ENCODE results near the gene MAST4. TPM values are rescaled to one million over a fixed set of nuclear protein-coding genes. Genes with fewer than 3 reads are reported as not detected.

MAST4 gene
- total and polyA plus RNA-seq, 2 of the 4 experiments (the other 2 are of a cell fraction): 4.8 to 6.8 TPM

DNA sequence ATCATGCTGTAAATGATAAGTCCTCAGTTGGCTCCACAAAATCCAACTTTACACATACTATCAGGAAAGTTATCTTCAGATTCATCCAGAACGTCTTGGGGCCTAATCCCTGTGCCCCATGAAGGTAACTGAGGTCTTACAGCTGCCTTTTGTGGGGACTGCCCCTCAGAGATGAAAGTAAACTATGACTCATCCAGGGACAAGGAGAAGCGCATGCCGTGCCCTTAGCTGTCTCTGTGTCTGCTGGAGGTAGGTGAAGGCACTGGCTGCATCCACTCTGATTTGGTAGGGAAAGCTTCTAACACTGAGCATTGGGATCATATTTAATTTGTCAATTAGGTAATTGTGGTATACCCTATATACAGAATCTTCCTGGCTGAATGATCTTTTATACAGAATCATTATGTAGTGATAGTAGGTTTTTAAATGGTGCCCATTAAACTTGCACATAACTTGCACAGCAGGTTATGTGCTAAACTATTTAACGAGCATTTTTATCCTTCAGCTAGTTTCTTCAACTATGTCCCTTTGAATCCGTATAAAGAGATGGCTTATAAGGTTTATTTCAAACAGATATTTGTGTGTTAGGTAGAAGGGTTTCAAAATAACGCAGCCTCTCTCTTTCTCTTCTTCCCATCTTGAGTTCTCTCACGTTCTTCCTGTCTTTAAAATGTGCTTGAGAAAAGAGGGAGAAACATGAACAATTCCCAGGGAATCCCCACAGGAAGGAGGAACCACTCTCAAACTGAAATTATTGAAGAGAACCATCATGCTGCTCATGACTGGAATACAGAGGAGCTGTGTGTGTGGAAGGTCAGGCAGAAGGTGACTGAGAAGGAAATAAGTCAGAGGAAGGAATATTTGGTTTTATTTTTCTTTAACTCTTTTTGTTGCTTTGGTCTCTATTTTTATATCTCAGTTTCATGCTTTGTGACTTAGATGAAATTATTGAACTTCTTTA, 349.5 kb downstream of the MAST4 start (continued):
- TF ChIP-seq BHLHE40 (IDR thresholded peaks at IDR 0.05; ENCODE audit: low read depth, low read length): no peak

DNA sequence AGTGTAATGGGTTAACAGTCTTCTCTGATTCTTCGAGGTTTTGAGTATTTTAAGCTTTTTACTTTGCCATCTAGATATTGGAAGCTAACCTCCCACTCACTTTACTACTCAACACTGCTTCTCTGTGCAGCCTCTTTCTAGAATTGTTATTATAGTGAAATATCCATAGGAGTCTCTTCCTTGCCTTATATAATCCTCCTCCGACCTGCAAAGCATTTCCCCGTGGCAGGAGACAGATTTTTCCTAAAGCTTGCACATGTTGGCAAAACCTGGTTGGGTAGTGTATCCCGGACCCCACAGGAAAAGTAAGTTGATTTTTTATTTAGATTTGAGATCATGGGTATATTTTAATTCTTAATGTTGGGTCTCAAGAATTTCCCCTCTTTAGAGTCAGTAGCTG, 351.3 kb downstream of the MAST4 start:
- no peak overlapping the region for H3K4me2 ChIP-seq (ENCODE audit: low read depth, low read length)
- no peak for TF ChIP-seq CHD1 (IDR thresholded peaks at IDR 0.05; ENCODE audit: low read depth, low read length)
- no peak for TF ChIP-seq SMC3 (IDR thresholded peaks at IDR 0.05; ENCODE audit: low read depth, low read length)
- TF ChIP-seq, protein P1, sequence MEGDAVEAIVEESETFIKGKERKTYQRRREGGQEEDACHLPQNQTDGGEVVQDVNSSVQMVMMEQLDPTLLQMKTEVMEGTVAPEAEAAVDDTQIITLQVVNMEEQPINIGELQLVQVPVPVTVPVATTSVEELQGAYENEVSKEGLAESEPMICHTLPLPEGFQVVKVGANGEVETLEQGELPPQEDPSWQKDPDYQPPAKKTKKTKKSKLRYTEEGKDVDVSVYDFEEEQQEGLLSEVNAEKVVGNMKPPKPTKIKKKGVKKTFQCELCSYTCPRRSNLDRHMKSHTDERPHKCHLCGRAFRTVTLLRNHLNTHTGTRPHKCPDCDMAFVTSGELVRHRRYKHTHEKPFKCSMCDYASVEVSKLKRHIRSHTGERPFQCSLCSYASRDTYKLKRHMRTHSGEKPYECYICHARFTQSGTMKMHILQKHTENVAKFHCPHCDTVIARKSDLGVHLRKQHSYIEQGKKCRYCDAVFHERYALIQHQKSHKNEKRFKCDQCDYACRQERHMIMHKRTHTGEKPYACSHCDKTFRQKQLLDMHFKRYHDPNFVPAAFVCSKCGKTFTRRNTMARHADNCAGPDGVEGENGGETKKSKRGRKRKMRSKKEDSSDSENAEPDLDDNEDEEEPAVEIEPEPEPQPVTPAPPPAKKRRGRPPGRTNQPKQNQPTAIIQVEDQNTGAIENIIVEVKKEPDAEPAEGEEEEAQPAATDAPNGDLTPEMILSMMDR (conservative IDR thresholded peaks at IDR 0.05; ENCODE audit: low read depth, low read length): no peak
- no peak for TF ChIP-seq RCOR1 (IDR thresholded peaks at IDR 0.05; ENCODE audit: insufficient replicate concordance, low read length)
- TF ChIP-seq MAZ (IDR thresholded peaks at IDR 0.05; ENCODE audit: borderline replicate concordance, low read depth, low read length): no peak
- no peak for TF ChIP-seq POLR2A (IDR thresholded peaks at IDR 0.05; ENCODE audit: low read depth, low read length)
- no peak for TF ChIP-seq FOS (IDR thresholded peaks at IDR 0.05; ENCODE audit: low read depth, low read length)
- no peak for TF ChIP-seq RAD21 (IDR thresholded peaks at IDR 0.05; ENCODE audit: low read length)
- TF ChIP-seq MXI1 (IDR thresholded peaks at IDR 0.05; ENCODE audit: borderline replicate concordance, low read depth, low read length): no peak
- no peak for TF ChIP-seq MAFK (IDR thresholded peaks at IDR 0.05; ENCODE audit: low read depth, low read length)
- no peak for TF ChIP-seq CEBPB (IDR thresholded peaks at IDR 0.05; ENCODE audit: low read depth, low read length)
- no peak for TF ChIP-seq RFX5 (IDR thresholded peaks at IDR 0.05; ENCODE audit: low read depth, low read length)
- no peak for TF ChIP-seq NFE2L2 (IDR thresholded peaks at IDR 0.05; ENCODE audit: low read depth, low read length)
- TF ChIP-seq BHLHE40 (IDR thresholded peaks at IDR 0.05; ENCODE audit: low read depth, low read length): no peak
- H4K5ac ChIP-seq (ENCODE audit: low read depth, low read length): no peak overlapping the region
- no peak overlapping the region for H2AK5ac ChIP-seq (ENCODE audit: low read depth, low read length)
- ChIA-PET CTCF (interaction anchor here (0.7 to 1.3 kb wide), 2 partner anchors 15 to 37 kb away, joined by 3 to 4 read pairs; no protein-coding TSS in a partner anchor), POLR2A (ENCODE audit: unreplicated experiment) (no interaction called here)
- no peak overlapping the region for H2BK20ac ChIP-seq (ENCODE audit: low read depth, low read length)
- no peak overlapping the region for H3K56ac ChIP-seq (ENCODE audit: extremely low read depth, insufficient read depth, low read length)
- H3K9me3 ChIP-seq (ENCODE audit: control insufficient read depth, insufficient read depth, low read length): no peaks in the 10 kb centered on the region
- no peak overlapping the region for H3K23ac ChIP-seq (ENCODE audit: low read depth, low read length)
- H3K27ac ChIP-seq (ENCODE audit: insufficient read depth, low read length): no peak overlapping the region
- intact Hi-C loops (cut with micrococcal nuclease): no loop called here
- WGBS, 2 experiments (ENCODE audit: extremely low coverage in 2 of 2, insufficient read length in 1 of 2): no CpG with 5 or more reads among the region's 4 CpGs
- no peak overlapping the region for H3K18ac ChIP-seq (ENCODE audit: low read depth, low read length)
- no peaks in the 10 kb centered on the region for H3K36me3 ChIP-seq (ENCODE audit: control insufficient read depth, insufficient read depth, low read length)
- H2AFZ ChIP-seq (replicated peaks; ENCODE audit: low read length, poor library complexity): no peak overlapping the region
- H2BK15ac ChIP-seq (ENCODE audit: low read depth, low read length): no peak overlapping the region
- H3K4ac ChIP-seq (ENCODE audit: low read depth, low read length): no peak overlapping the region
- no peak overlapping the region for H3K4me3 ChIP-seq (ENCODE audit: insufficient read depth, low read depth, low read length)
- no peak overlapping the region for H4K91ac ChIP-seq (ENCODE audit: insufficient read depth, low read depth, low read length)
- no peak overlapping the region for H2BK120ac ChIP-seq (ENCODE audit: low read depth, low read length)
- no TSS peak for BruUV-seq (replicated peaks)
- H2AK9ac ChIP-seq (replicated peaks; ENCODE audit: low read depth, low read length, poor library complexity): no peak overlapping the region
- ATAC-seq (ENCODE audit: low read depth) (no peak), DNase-seq (no peak)
- H3K14ac ChIP-seq (replicated peaks; ENCODE audit: low read depth, low read length): no peak overlapping the region
- dilution Hi-C loops (cut with HindIII; ENCODE audit: low sequenced_read_pairs, unreplicated experiment): no loop called here
- H3K9me1 ChIP-seq (ENCODE audit: insufficient read depth, low read length): no peaks in the 10 kb centered on the region
- no peaks in the 10 kb centered on the region for H3K4me1 ChIP-seq (ENCODE audit: control insufficient read depth, insufficient read depth, low read length)
- no peak overlapping the region for H3K9ac ChIP-seq (ENCODE audit: low read depth, low read length)
- H3K27me3 ChIP-seq (ENCODE audit: control insufficient read depth, insufficient read depth, low read length): no peaks in the 10 kb centered on the region
- H4K8ac ChIP-seq (ENCODE audit: low read depth in 2 of 2, low read length in 2 of 2): no peak overlapping the region
- no peak overlapping the region for H2BK5ac ChIP-seq (ENCODE audit: low read depth, low read length, poor library complexity, severe bottlenecking)
- in situ Hi-C loops (cut with MboI; ENCODE audit: low sequenced_read_pairs): no loop called here
- H4K20me1 ChIP-seq (ENCODE audit: insufficient read depth, low read length): no peaks in the 10 kb centered on the region
- no peaks in the 10 kb centered on the region for H3K79me1 ChIP-seq (ENCODE audit: low read depth in 1 of 2, low read length in 2 of 2)

Data from IMR-90 (cell line).